Measurements from ENCODE around the gene SMIM33.
A peak's percentile ranks its signal among the peaks of the same experiment; 100 is the strongest.
"Not testable (repeated sequence)": the region's sequence is repeated elsewhere in the genome, so short reads cannot be mapped to it uniquely, and the experiment has no call there.

The SMIM33 gene

DNA sequence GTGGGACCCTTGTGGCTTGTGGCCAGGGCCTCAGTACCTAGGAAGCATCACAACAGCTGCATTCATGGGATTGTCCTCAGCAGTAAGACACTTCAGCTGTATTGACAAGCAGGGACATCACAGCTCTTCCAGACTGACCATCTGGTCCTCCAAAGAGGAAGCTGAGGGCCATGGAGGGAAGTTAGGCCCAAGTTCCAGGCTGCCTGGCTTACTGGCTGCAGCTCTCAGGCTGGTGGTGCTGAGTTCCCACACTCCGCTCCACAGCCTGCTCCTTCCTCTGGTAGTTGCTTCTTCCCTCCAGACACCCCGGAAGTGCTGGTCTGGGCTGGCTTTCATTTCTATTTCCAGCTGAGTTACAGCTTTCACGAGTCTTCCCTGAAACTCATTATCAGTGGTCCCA lies 17.5 kb downstream of the SMIM33 start:
- H3K4me1 Mint-ChIP-seq (ENCODE audit: low read depth), result peaks cover 21% of the 10 kb centered on the region
- H3K36me3 Mint-ChIP-seq (ENCODE audit: low read depth), result no peaks in the 10 kb centered on the region
- no peaks in the 10 kb centered on the region for H3K27me3 Mint-ChIP-seq (ENCODE audit: low read depth)
- peak overlapping the region; percentile 82 for H3K27ac Mint-ChIP-seq
- no peak overlapping the region for H3K4me3 Mint-ChIP-seq
- H3K9me3 Mint-ChIP-seq, result no peaks in the 10 kb centered on the region

DNA sequence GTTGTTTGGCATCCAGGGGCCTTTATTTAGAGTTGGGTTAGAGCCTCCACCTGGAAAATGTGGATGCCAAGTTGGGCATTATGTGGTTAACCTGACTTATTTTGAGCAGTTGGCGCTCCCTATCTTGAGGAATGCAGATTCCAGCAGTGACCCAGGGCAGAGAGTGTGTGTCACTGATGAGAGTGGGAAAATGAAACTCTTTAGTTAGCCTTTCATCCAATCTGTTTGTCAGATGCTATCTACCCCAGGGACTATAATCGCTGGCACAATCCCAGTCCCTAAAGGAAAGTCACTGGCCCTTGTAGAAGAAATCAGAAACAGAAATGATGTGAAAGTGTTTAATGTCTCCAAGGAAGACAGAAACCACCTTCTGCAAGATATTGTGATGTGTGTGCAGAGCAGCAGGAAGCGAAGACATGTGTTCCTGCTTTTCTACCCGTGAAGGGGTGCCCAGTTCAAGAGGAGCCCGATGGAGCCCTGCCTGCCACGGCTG lies 21.9 kb downstream of the SMIM33 start:
- Mint-ChIP-seq H3K4me1 (ENCODE audit: low read depth) (peaks cover 24% of the 10 kb centered on the region), H3K27ac (peak overlapping the region; percentile 69), H3K27me3 (ENCODE audit: low read depth) (no peaks in the 10 kb centered on the region), H3K36me3 (ENCODE audit: low read depth) (no peaks in the 10 kb centered on the region), H3K4me3 (no peak overlapping the region), H3K9me3 (no peaks in the 10 kb centered on the region)

DNA sequence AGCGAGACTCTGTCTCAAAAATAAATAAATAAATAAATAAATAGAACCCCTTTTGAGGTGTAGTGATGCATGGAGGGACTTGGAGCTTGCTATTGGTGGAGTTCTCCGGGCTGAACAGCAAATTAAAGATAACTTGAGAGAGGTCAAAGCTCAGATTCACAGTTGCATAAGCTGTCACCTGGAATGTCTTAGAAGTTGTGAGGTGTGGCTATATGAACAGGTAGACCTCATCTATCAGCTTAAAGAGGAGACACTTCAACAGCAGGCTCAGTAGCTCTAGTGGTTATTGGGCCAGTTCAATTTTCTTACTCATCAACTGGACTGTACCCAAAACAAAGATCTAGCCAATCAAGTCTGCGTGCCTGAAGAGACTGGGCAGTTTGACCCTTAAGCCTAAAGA lies 23.5 kb downstream of the SMIM33 start:
- H3K4me1 Mint-ChIP-seq (ENCODE audit: low read depth), result peaks cover 17% of the 10 kb centered on the region
- H3K4me3 Mint-ChIP-seq, result no peak overlapping the region
- H3K9me3 Mint-ChIP-seq, result no peaks in the 10 kb centered on the region
- H3K27me3 Mint-ChIP-seq (ENCODE audit: low read depth), result no peaks in the 10 kb centered on the region
- no peak overlapping the region for H3K27ac Mint-ChIP-seq
- no peaks in the 10 kb centered on the region for H3K36me3 Mint-ChIP-seq (ENCODE audit: low read depth)

DNA sequence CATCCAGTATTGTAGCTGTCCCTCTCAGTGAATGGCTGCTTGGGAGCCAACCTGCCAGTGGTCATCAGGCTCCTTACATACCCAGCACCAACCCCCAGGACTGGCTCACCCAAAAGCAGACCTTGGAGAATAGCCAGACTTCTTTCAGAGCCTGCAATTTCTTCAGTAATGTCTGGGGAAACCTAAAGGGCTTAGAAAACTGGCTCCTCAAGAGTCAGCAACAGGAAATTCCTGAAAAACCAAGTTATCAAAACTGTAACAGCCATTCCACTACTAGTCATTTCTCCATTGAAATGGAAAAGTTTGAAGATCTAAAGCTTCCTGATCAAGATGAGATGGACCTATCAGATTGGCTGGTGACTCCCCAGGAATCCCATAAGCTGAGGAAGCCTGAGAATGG lies 24.0 kb downstream of the SMIM33 start:
- Mint-ChIP-seq H3K9me3 (no peaks in the 10 kb centered on the region), H3K27ac (no peak overlapping the region), H3K4me1 (ENCODE audit: low read depth) (peaks cover 17% of the 10 kb centered on the region), H3K4me3 (no peak overlapping the region), H3K27me3 (ENCODE audit: low read depth) (no peaks in the 10 kb centered on the region), H3K36me3 (ENCODE audit: low read depth) (no peaks in the 10 kb centered on the region)

DNA sequence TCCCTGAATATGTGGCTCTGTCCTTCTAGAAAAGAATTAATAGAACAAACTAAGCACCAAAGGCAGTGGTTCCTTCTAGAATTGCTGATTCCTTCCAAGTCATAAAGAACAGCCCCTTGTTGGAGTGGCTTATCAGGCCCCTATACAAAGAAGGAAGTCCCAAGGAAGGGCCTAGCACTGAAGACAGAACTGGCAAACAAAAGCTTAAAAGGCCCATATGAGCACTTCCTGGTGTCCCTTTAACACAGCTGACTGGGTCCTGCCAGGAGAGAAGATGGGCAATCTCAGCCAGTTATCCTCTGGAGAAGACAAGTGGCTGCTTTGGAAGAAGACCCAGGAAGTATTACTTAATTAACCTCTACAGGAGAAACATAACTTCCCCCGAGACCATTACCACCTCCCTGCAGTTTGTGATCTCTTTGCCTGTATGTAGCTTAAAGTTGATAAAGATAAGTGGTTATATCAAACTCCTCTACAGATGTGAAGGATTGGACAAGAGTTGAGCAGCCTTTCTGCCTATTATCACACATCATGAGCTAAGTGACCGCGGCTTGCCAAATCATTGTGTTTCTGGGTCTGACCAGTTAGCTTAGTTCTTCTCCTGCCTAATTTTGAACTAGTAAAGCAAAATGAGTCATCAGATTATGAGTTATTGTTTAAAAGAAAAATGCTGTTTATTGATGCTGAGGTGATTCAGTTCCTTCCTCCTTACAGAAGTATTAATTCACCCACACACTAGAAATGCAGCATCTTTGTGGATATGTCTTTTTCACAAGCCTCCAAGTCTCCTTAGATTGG lies 25.0 kb downstream of the SMIM33 start:
- Mint-ChIP-seq H3K4me1 (ENCODE audit: low read depth) (peaks cover 17% of the 10 kb centered on the region), H3K27me3 (ENCODE audit: low read depth) (no peaks in the 10 kb centered on the region), H3K9me3 (no peaks in the 10 kb centered on the region), H3K36me3 (ENCODE audit: low read depth) (no peaks in the 10 kb centered on the region), H3K27ac (no peak overlapping the region), H3K4me3 (no peak overlapping the region)

DNA sequence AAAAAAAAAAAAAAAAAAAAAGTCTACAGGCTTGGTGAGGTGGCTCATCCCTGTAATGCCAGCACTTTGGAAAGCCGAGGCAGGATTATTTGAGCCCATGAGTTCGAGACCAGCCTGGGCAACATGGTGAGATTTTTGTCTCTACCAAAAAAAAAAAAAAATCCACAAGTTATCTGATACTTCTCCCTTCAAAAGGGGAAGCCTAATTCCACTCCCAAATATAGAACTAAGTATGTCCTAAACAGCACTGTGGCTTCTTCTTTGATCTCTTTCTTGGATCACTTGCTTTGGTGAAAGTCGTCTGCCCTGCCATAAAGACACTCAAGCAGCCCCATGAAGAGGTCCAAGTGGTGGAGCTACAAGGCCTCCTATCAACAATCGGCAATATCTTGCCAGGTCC lies 30.6 kb downstream of the SMIM33 start:
- H3K36me3 Mint-ChIP-seq (ENCODE audit: low read depth), result no peaks in the 10 kb centered on the region
- peaks cover 9% of the 10 kb centered on the region for H3K27me3 Mint-ChIP-seq (ENCODE audit: low read depth)
- H3K27ac Mint-ChIP-seq, result no peak overlapping the region
- no peaks in the 10 kb centered on the region for H3K9me3 Mint-ChIP-seq
- peaks cover 3% of the 10 kb centered on the region for H3K4me1 Mint-ChIP-seq (ENCODE audit: low read depth)
- no peak overlapping the region for H3K4me3 Mint-ChIP-seq

DNA sequence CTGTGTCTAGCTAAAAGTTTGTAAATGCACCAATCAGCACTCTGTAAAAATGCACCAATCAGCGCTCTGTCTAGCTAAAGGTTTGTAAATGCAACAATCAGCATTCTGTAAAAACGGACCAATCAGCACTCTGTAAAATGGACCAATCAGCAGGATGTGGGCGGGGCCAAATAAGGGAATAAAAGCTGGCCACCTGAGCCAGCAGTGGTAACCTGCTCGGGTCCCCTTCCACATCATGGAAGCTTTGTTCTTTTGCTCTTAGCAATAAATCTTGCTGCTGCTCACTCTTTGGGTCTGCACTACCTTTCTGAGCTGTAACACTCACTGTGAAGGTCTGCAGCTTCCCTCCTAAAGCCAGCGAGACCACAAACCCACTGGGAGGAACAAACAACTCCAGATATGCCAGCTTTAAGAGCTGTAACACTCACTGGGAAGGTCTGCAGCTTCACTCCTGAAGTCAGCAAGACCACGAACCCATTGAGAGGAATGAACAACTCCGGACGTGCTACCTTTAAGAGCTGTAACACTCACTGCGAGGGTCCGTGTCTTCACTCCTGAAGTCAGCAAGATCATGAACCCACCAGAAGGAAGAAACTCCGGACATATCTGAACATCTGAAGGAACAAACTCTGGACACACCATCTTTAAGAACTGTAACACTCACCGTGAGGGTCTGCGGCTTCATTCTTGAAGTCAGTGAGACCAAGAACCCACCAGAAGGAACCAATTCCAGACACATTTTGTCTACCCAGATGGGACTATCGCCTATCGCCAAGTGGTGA lies 32.4 kb downstream of the SMIM33 start:
- not testable (repeated sequence) for H3K9me3 Mint-ChIP-seq; H3K27me3 Mint-ChIP-seq (ENCODE audit: low read depth); H3K36me3 Mint-ChIP-seq (ENCODE audit: low read depth); H3K4me1 Mint-ChIP-seq (ENCODE audit: low read depth); H3K27ac Mint-ChIP-seq; H3K4me3 Mint-ChIP-seq

DNA sequence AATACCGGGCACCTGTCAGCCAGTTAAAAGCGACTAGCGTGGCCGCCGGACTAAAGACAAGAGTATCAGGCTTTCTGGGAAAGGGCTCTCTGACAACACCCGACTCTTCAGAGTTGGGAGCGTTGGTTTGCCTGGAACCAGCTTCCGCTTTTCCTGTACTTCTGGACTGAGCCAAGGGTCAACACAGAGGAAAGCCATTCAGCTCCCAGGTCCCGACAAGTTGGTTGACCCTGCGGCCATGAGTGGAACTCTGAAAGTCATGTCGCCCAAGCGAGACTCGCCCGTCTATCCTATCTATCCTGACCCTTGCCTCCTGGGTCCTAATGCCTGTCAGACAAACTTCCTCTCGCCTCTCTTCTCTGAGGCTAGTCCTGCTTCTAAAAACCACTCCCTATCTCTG lies 33.1 kb downstream of the SMIM33 start:
- not testable (repeated sequence) for H3K9me3 Mint-ChIP-seq; H3K4me1 Mint-ChIP-seq (ENCODE audit: low read depth); H3K27ac Mint-ChIP-seq; H3K27me3 Mint-ChIP-seq (ENCODE audit: low read depth); H3K36me3 Mint-ChIP-seq (ENCODE audit: low read depth); H3K4me3 Mint-ChIP-seq

DNA sequence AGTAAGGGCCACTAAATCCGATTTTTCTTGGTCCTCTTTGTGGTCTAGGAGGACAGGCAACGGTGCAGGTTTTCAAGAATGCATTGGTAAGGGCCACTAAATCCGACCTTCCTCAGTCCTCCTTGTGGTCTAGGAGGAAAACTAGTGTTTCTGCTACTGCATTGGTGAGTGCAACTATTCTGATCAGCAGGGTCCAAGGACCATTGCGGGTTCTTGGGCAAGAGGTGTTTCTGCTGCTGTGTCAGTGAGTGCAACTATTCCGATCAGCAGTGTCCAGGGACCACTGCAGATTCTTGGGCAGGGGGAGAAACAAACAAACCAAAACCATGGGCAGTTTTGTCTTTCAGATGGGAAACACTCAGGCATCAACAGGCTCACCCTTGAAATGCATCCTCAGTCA lies 33.9 kb downstream of the SMIM33 start:
- not testable (repeated sequence) for H3K9me3 Mint-ChIP-seq; H3K27ac Mint-ChIP-seq; H3K4me1 Mint-ChIP-seq (ENCODE audit: low read depth); H3K4me3 Mint-ChIP-seq; H3K27me3 Mint-ChIP-seq (ENCODE audit: low read depth); H3K36me3 Mint-ChIP-seq (ENCODE audit: low read depth)

DNA sequence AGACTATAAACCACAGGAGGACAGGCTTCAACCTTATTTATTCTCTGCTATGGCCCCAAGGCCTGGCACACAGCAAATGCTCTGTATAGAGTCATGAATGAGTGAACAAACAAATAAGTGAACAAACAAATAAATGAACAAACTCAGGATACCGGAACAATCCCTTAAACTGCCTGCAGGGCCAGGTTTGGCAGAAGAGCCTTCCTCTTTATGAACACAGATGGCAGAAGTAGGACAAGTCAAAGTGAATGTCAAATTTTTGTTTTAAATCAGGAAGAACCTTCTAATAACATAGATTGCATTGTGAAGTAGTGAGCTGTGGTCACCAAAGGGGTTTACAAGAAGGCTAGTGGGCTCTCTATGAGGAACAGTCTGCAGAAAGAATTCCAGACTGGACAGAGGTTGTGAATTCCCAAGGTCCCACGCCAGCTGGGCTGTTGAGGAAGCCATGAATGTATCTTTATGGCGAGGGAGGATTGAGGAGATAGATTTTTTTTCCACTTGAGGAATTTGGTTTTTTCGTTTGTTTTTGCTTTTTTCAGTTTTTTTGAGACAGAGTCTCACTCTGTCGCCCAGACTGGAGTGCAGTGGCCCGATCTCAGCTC lies 42.1 kb downstream of the SMIM33 start:
- Mint-ChIP-seq H3K4me1 (ENCODE audit: low read depth) (peaks cover 49% of the 10 kb centered on the region), H3K27me3 (ENCODE audit: low read depth) (no peaks in the 10 kb centered on the region), H3K4me3 (peak overlapping the region; percentile 55)

DNA sequence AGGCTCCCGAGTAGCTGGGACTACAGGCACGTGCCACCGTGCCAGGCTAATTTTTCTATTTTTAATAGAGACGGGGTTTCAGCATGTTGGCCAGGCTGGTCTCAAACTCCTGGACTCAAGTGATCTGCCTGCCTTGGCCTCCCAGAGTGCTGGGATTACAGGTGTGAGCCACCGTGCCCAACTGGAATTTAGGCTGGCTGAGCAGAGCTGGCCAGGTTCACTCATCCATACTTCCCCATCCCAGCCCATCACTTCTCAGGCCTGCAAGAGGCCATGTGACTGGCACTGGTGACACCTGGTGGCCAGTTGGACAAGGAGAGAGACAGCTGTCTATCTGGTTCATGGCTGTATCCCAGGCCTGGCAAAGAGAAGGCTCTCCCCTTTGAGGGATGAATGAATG lies 42.6 kb downstream of the SMIM33 start:
- H3K4me1 Mint-ChIP-seq (ENCODE audit: low read depth), result peaks cover 51% of the 10 kb centered on the region

More for the DNA sequence above, 42.1 kb downstream of the SMIM33 start:
- H3K9me3 Mint-ChIP-seq, result peaks cover 3% of the 10 kb centered on the region
- peaks cover 4% of the 10 kb centered on the region for H3K36me3 Mint-ChIP-seq (ENCODE audit: low read depth)
- peak overlapping the region; percentile 71 for H3K27ac Mint-ChIP-seq

DNA sequence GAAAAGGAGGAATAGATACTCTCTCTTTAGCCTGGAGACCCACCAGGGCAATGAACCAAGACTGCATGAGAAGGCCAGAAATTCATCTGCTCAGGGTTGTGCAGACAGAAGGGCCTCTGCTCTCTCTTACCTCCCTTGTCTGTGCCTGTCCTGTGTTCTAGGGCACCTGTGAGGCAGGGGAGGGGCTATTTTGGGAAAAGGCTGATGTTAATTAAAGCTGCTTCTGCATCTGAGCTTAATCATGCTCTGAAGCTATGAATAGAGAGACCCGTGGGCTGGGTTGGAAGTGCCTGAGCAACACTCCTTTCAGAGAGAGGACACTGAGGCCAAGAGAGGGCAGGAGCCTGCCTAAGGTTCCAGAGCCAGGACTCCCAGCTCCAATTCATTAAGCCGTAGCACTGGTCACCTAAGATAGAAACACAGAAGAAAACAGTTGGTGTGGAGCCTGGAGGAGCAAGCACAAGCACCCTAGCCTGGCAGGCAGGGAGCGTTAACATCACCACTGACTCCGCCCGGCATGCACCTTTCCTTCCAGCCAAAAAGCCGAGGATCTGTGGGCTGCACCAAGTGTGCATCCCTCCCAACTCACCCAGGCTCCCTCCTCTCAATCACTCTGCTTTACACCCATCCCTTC lies 43.2 kb downstream of the SMIM33 start:
- Mint-ChIP-seq H3K4me3 (no peak overlapping the region), H3K4me1 (ENCODE audit: low read depth) (peaks cover 56% of the 10 kb centered on the region), H3K27ac (peak overlapping the region; percentile 20), H3K27me3 (ENCODE audit: low read depth) (no peaks in the 10 kb centered on the region), H3K9me3 (peaks cover 3% of the 10 kb centered on the region), H3K36me3 (ENCODE audit: low read depth) (peaks cover 4% of the 10 kb centered on the region)

More for the DNA sequence above, 42.6 kb downstream of the SMIM33 start:
- H3K9me3 Mint-ChIP-seq; H3K27ac Mint-ChIP-seq; H3K27me3 Mint-ChIP-seq (ENCODE audit: low read depth); H3K36me3 Mint-ChIP-seq (ENCODE audit: low read depth); H3K4me3 Mint-ChIP-seq: not testable (repeated sequence)

DNA sequence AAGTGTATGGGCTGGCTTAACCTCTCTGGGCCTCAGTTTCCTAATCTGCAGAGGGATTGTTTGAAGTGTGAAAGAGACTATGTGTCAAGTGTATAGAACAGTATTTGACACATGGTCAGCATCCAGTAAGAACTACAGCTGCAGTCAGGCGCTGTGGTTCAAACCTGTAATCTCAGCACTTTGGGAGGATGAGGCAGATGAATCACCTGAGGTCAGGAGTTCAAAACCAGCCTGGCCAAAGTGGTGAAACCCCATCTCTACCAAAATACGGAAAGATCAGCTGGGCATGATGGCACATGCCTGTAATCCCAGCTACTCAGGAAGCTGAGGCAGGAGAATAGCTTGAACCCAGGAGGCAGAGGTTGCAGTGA lies 43.7 kb downstream of the SMIM33 start:
- Mint-ChIP-seq H3K27me3 (ENCODE audit: low read depth) (no peaks in the 10 kb centered on the region), H3K27ac (peak overlapping the region; percentile 20), H3K36me3 (ENCODE audit: low read depth) (peaks cover 4% of the 10 kb centered on the region), H3K4me3 (no peak overlapping the region), H3K9me3 (peaks cover 3% of the 10 kb centered on the region), H3K4me1 (ENCODE audit: low read depth) (peaks cover 57% of the 10 kb centered on the region)

DNA sequence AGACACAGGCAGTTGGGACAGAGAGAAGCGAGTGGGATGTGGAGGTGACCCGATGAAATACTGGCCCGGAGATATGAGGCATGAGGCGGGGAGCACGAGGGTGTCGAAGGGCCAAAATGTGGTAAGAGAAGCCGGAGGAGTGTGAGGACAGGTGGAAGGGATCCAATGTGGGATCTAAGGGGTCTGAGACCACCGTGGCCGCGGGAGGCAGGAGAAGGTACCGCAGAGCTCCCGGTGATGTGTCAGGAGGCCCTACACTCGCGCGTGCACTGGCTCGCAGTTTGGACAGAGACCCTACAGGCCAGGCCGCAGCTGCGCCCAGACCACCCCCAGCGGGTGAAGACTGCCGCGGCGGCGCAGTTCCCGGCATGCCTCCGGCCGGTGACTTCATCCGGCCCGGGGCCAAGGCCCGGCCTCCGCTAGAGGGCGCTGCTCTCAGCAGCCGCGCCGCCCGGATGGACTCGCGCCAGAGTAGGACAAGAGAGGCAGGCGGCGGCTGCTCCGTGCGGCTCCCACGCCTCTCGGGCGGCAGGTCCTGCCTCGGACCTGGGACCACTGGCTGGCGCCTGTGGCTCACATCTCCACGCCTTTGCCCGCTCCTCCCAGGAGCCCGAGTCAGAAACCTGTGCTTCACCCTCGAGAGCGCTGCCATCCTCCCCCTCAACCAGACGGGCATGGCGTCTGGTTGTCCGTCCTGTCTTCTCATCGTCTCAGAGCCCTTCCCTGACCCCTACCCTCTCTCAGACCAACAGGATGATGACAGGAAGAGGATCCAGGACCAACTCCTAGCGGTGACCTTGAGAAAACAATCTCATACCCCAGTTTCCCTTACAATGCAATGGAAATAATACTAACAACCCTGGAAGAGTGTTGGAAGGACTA lies 47.1 kb downstream of the SMIM33 start:
- Mint-ChIP-seq H3K4me1 (ENCODE audit: low read depth) (peaks cover 25% of the 10 kb centered on the region), H3K36me3 (ENCODE audit: low read depth) (no peaks in the 10 kb centered on the region), H3K4me3 (peak overlapping the region; percentile 93), H3K27ac (peak overlapping the region; percentile 97), H3K9me3 (no peaks in the 10 kb centered on the region), H3K27me3 (ENCODE audit: low read depth) (peaks cover 4% of the 10 kb centered on the region)

Measured in T-helper 1 cell treated with Interleukin-12 subunit alpha and Interleukin-12 subunit beta and Interleukin-4 antibody, amounts not matched to agents 30 μg/mL and 1 μg/mL, for 36 hours (primary cell).